ENCODE data around the gene WBP2. TPM values are rescaled to one million over a fixed set of nuclear protein-coding genes. Genes with fewer than 3 reads are reported as not detected.

Gene WBP2
- 10 to 100 TPM; 31.0 to 47.8 (median 44.5) TPM for total RNA-seq

DNA sequence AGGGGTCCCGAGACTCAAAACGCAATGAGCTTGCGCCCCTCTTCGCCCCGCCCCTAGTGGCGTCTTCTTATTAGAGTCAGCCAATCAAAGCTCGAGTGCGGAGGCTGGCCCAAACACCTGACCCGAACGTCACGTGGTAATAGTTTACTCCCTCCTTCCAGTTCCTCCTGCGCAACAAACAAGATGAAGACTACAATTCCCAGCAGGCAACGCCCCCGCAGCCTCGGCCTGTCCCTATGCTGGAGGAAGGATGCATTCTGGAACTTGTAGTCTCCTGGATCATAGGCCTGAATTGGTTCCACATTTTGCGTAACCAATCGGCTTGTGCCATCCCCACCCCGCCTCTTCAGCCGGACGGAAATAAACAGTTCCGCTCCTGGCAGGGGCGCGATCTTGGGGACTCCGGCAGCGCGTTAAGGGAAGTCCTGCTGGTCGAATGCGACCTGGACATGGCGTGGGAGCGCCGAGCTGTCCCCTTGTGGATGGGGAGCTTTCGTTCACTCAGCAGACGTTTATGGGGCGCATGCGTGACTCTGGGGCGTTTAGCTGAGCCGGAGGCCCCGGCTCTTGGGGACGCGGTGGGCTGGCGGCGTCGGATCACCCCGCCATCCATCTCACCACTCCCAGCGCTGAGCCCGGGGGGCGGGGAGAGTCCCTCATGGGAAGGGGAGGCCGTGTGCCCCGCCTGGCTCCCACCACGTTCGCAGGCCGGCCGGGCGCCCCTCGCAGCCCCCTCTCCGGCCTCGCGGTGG, at the start of gene WBP2:
Gene WBP2, minus strand, starts transcription at position 26 of the 752 bp plus-strand sequence. CDS start 38 bp downstream, outside the sequence.
- ATAC-seq: peak; percentile 91 to 93
- H3K4me3 Mint-ChIP-seq: no peak within 1 kb of the TSS
- no peaks in the 10 kb centered on the region for H3K9me3 Mint-ChIP-seq
- no peaks in the 10 kb centered on the region for H3K36me3 Mint-ChIP-seq (ENCODE audit: insufficient read depth)
- peak; percentile 96 for DNase-seq
- H3K27me3 Mint-ChIP-seq (ENCODE audit: low read depth): no peaks in the 10 kb centered on the region
- H3K4me1 Mint-ChIP-seq (ENCODE audit: low read depth): peaks cover 39% of the 10 kb centered on the region

DNA sequence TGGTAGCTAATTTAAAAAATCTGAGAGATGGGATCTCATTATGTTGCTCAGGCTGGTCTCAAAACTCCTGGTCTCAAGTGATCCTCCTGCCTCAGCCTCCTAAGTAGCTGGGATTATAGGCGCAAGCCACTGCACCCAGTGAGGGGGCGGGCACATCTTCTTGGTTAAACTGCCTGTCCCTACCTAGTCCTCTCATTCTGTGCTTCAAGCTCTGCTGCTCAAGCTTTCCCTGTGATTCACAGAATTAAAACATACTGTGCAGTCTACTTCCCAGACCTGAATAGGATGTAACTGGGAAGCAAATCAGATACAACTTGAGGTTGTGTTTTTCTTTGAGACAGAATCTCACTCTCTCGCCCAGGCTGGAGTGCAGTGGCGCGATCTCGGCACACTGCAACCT, 47.3 kb upstream of the WBP2 start:
- ATAC-seq (no peak), DNase-seq (no peak)
- no peak overlapping the region for H3K4me3 Mint-ChIP-seq
- peaks cover 11% of the 10 kb centered on the region for H3K4me1 Mint-ChIP-seq (ENCODE audit: low read depth)
- no peaks in the 10 kb centered on the region for H3K27me3 Mint-ChIP-seq (ENCODE audit: low read depth)
- H3K36me3 Mint-ChIP-seq (ENCODE audit: insufficient read depth): peaks cover 17% of the 10 kb centered on the region
- no peaks in the 10 kb centered on the region for H3K9me3 Mint-ChIP-seq

DNA sequence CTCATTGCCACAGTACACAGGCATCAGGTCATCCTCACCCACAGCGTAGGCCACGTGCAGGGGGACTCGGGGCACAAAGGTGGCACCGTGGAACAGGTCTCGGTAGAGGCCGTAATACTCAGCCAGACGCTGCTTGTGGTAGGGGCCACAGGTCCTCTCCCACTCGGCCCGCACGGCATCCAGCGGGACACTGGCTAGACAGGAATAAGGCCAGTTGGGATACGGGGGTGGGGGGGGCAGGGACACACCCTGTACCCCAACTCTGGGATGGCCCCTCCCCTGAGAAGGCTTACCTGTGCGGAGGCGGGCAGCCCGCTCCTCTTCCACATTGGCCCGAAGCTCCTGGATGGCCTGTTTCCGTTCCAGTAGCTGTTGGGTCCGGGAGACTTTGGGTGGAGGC, 46.6 kb upstream of the WBP2 start:
- H3K4me3 Mint-ChIP-seq: no peak overlapping the region
- ATAC-seq: no peak
- DNase-seq: no peak
- H3K36me3 Mint-ChIP-seq (ENCODE audit: insufficient read depth): peaks cover 18% of the 10 kb centered on the region
- peaks cover 14% of the 10 kb centered on the region for H3K4me1 Mint-ChIP-seq (ENCODE audit: low read depth)
- no peaks in the 10 kb centered on the region for H3K9me3 Mint-ChIP-seq
- no peaks in the 10 kb centered on the region for H3K27me3 Mint-ChIP-seq (ENCODE audit: low read depth)

DNA sequence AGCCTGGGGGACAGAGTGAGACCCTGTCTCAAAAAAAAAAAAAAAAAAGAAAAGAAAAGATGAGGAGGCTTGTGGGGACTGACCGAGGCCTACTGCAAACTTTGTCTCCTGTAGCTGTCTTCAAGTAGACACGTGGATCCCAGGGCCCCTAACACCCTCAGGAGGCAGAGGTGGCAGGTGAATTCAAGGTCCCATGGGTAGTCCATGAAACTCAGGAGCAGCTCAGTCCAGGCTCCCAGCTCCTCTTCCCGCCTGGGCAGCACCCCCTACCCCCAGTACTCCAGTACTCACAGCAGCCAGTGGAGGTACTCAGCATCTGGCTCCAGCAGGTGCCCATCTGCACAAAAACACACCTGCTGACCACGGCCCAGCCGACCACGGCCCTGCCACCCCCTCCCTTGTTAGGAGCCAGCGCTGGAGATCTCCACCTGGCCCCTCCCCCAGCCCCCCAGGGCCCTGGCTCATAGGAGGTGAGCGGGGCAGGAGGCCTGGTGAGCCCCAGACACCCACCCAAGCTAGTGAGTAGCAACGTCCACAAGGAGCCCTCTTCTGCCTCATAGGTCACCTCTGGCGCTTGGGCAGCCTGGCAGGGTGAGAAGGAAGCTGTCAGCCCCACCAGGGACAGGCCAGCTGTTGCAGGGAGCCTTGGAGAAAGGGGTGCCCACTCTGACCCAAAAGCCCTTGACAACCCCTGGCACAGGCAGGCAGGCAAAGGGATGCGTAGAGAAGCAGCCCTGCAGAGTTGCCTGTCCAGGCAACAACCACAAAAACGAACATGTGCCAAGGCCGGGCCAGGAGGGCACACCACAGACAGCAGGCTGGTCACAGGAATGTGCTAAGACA, 45.8 kb upstream of the WBP2 start:
- ATAC-seq: no peak
- no peak overlapping the region for H3K4me3 Mint-ChIP-seq
- peaks cover 18% of the 10 kb centered on the region for H3K36me3 Mint-ChIP-seq (ENCODE audit: insufficient read depth)
- no peaks in the 10 kb centered on the region for H3K27me3 Mint-ChIP-seq (ENCODE audit: low read depth)
- no peaks in the 10 kb centered on the region for H3K9me3 Mint-ChIP-seq
- no peak for DNase-seq
- peaks cover 10% of the 10 kb centered on the region for H3K4me1 Mint-ChIP-seq (ENCODE audit: low read depth)

DNA sequence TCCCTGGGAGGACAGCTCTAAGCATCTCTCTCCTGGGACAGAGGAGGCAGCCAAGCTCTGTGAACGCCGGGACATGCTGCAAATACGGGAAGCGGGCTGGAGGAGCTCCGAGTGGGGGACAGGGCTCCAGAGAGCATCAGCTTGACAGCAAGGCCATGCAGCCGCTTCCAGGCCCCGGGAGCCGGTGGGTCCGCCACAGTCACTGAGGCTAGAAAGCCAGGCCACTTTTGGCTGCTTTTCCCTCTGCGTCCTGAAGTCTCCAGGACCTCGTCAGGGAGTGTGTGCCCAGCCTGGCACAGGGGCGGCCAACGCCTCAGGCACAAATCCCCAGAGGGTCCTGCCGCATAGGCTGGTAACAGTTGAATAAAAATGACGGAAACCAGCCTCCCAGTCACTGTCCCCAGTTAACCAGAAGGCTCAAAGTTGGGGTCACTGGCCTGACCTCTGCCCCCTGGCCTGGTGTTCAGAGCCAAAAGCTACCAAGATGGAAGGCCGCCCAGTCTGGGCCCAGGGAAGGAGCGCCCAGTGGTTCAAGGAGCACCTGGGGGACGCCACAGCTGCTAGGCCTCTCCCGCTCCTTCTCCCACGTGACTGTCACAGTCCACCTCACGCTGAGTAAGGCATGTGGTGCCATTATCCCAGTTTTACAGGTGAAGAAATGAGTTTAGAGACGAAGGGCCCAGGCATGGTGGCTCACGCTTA, 44.8 kb upstream of the WBP2 start:
- Mint-ChIP-seq H3K36me3 (ENCODE audit: insufficient read depth) (peaks cover 18% of the 10 kb centered on the region), H3K27me3 (ENCODE audit: low read depth) (no peaks in the 10 kb centered on the region), H3K4me3 (no peak overlapping the region)

DNA sequence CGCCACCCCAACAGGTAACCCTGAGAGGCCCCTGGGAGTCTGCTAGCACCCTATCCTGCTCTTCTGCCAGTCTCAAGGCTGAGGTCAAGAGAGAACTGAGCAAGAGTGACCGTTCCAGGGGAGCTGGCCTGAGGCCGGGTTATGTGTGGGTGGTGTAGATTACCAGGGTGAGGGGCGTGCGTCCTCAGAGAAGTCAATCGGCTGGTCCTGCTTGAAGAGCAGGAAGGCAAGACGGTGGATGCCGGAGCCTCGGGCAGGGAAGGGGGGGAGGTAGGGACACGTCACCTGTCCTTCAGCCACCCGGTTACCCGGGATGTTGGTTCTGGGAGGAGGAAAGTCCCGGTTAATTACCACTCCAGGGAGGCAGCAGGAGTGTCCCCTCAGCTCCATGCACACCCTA, 44.2 kb upstream of the WBP2 start:
- H3K9me3 Mint-ChIP-seq: no peaks in the 10 kb centered on the region
- no peaks in the 10 kb centered on the region for H3K27me3 Mint-ChIP-seq (ENCODE audit: low read depth)
- H3K4me3 Mint-ChIP-seq: no peak overlapping the region
- peaks cover 18% of the 10 kb centered on the region for H3K36me3 Mint-ChIP-seq (ENCODE audit: insufficient read depth)
- peaks cover 21% of the 10 kb centered on the region for H3K4me1 Mint-ChIP-seq (ENCODE audit: low read depth)
- DNase-seq (no peak), ATAC-seq (no peak)

More for the DNA sequence above, 44.8 kb upstream of the WBP2 start:
- H3K9me3 Mint-ChIP-seq: no peaks in the 10 kb centered on the region
- no peak for ATAC-seq
- H3K4me1 Mint-ChIP-seq (ENCODE audit: low read depth): peaks cover 20% of the 10 kb centered on the region
- no peak for DNase-seq

DNA sequence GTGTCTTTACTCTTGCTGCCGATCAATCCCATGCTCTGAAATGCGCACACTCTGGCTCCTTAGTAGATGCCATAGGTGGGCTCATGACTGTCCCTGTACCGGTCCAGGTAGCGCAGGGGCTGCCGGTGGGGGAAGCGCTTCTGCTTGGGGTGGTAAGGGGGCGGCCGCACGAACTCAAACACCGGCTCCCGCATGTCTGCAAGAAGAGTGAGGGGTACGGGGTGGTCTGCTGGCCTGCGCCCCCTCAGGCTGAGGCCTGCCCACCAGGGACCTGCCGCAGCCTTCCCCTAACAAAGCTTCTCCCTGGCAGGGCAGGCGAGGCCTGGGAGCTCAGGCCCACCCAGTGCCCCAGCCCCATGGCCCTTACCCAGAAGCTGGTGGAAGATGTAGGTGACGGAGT, 43.7 kb upstream of the WBP2 start:
- no peak overlapping the region for H3K4me3 Mint-ChIP-seq

DNA sequence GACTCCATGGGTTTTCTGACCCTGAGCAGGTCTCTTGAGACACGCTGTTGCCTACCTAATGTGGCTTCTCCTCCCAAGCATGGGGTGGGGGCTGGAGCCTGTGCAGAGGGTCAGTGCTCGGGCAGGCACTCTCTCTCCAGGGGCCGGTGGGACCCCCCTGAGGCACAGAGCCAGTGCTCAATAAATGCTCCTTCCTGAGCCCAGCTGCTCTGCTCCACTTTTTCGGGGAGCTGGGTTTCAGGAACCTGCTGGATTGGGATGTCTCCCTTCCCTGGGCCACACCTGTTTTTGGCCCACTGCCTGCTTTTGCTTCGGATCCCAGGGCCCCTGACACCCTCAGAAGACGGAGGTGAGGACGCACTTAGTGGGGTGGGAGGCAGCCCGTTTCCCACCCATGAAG, 42.9 kb upstream of the WBP2 start:
- ATAC-seq: no peak
- peak overlapping the region; percentile 71 for H3K4me3 Mint-ChIP-seq
- H3K4me1 Mint-ChIP-seq (ENCODE audit: low read depth): peaks cover 25% of the 10 kb centered on the region
- H3K36me3 Mint-ChIP-seq (ENCODE audit: insufficient read depth): peaks cover 16% of the 10 kb centered on the region
- no peaks in the 10 kb centered on the region for H3K9me3 Mint-ChIP-seq
- H3K27me3 Mint-ChIP-seq (ENCODE audit: low read depth): no peaks in the 10 kb centered on the region
- no peak for DNase-seq

More for the DNA sequence above, 43.7 kb upstream of the WBP2 start:
- H3K4me1 Mint-ChIP-seq (ENCODE audit: low read depth): peaks cover 24% of the 10 kb centered on the region
- no peak for ATAC-seq
- H3K27me3 Mint-ChIP-seq (ENCODE audit: low read depth): no peaks in the 10 kb centered on the region
- no peaks in the 10 kb centered on the region for H3K9me3 Mint-ChIP-seq
- peaks cover 18% of the 10 kb centered on the region for H3K36me3 Mint-ChIP-seq (ENCODE audit: insufficient read depth)
- DNase-seq: no peak

DNA sequence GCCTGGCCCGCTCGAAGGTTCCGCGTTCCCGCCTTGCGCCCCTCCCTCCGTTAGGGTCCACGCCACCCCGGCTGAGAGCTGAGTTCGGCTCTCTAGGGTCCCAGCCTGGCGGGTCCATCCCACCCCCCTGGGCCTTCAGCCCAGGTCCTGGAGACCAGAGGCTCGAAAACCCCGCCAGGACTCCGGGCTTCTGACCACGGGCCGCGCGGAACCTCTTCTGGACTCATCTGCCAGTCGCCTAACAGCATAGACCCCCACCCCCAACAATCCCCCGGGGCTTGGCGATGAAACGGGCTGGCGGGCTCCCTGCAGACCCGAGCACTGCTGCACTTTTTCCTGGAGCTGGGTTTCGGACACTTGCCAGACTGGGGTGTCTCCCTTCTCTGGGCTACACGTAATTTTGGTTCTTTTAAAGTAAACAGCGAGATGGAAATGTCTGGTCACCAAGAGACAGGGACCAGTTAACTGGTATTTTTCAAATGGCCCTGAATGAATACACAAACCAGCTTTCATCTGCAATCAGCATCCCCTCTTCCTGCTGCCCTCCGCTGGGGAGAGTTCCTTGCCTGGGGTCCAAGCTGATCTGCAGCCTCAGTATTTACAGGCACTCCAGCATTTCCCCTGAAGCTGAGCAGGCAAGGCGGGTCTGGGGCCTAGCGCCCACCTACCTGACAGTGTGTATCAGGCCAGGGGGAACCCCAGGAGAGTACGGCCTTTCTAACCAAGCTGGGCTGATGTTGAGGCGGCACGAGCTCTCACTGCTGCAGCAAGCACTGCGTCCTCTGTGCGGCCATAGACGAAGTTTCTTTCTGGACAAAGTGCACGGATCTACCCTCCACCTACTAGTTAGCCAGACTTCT, 42.3 kb upstream of the WBP2 start:
- no peak for ATAC-seq
- H3K27me3 Mint-ChIP-seq (ENCODE audit: low read depth): no peaks in the 10 kb centered on the region
- H3K36me3 Mint-ChIP-seq (ENCODE audit: insufficient read depth): peaks cover 16% of the 10 kb centered on the region
- H3K4me1 Mint-ChIP-seq (ENCODE audit: low read depth): peaks cover 25% of the 10 kb centered on the region
- peak overlapping the region; percentile 71 for H3K4me3 Mint-ChIP-seq
- no peak for DNase-seq
- H3K9me3 Mint-ChIP-seq: no peaks in the 10 kb centered on the region

DNA sequence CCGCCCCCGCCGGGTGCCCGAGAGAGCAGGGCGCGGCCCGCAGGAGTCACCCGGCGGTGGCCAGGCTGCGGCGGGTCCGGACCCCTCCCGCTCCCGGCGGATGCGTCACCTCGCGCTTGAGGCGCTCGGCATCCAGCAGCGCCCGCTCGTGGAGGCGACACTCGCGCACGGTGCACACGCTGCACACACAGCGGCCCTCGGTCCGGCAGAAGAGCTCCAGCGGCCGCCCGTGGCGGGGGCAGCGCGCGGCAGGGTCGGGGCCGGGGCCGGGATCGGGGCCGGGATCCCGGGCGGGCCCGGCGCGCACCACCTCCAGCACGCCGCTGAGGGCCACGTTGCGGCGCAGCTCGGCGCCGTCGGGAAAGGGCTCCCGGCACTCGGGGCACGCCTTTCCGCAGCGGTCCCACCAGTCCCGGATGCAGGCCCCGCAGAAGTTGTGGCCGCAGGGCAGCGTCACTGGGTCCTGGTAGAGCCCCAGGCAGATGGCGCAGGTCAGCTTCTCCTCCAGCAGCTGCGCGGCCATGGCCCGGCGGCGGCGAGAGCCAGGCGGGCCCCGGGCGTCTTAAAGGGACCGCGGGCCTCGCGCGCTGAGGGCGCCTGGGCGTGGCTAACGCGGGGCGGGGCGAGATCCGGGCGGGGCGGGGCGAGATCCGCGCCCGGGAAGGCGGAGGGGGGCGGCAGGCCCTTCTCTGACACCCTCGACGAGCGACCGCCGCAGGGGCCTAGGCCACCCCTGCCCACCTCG, 41.5 kb upstream of the WBP2 start, which contains the start of gene TRIM65:
Gene TRIM65, minus strand, starts transcription at position 537 of the 745 bp plus-strand sequence. Its CDS starts 14 bp downstream, at position 523.
- DNase-seq (peak; percentile 74), ATAC-seq (peak; percentile 87 to 90)
- peaks cover 16% of the 10 kb centered on the region for H3K36me3 Mint-ChIP-seq (ENCODE audit: insufficient read depth)
- H3K4me1 Mint-ChIP-seq (ENCODE audit: low read depth): peaks cover 25% of the 10 kb centered on the region
- H3K4me3 Mint-ChIP-seq: peak within 1 kb of the TSS; percentile 88
- no peaks in the 10 kb centered on the region for H3K9me3 Mint-ChIP-seq
- no peaks in the 10 kb centered on the region for H3K27me3 Mint-ChIP-seq (ENCODE audit: low read depth)

DNA sequence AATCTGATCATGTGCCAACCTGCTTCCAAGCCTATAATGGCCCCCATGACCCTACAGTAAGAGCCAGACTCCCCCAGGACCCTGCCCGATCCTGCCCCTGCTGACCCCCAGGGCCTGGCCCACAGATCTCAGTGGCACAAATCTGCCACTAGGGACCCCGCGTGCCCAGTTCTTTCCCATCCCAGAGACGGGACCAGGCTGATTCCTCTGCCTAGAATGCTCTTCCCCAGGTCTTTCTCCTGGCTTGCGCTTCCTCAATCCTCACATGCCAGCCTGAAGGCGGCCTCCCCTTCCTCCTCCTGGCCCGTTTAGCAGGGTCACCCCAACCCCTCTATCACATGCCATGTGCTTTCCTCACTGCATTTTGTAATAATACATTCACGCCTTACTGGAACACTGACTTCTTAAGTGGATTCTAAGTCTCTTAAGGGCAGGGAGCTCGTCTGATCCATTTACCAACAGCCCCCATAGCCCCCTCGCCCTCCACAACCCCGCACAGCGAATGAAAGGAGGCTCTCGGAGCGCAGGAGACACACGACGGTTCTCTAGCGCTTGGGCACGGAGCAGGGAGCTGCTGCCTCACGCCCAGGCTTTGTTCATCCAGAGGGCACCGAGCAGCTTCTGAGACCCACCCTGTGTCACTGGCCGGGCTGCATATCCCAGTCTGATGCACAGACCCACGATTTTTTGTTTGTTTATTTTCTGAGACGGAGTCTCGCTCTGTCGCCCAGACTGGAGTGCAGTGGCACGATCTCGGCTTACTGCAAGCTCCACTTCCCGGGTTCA, 40.4 kb upstream of the WBP2 start:
- H3K4me3 Mint-ChIP-seq: peak overlapping the region; percentile 88
- H3K4me1 Mint-ChIP-seq (ENCODE audit: low read depth): peaks cover 25% of the 10 kb centered on the region
- no peaks in the 10 kb centered on the region for H3K9me3 Mint-ChIP-seq
- peaks cover 13% of the 10 kb centered on the region for H3K36me3 Mint-ChIP-seq (ENCODE audit: insufficient read depth)
- no peak for DNase-seq
- no peaks in the 10 kb centered on the region for H3K27me3 Mint-ChIP-seq (ENCODE audit: low read depth)
- ATAC-seq: no peak

DNA sequence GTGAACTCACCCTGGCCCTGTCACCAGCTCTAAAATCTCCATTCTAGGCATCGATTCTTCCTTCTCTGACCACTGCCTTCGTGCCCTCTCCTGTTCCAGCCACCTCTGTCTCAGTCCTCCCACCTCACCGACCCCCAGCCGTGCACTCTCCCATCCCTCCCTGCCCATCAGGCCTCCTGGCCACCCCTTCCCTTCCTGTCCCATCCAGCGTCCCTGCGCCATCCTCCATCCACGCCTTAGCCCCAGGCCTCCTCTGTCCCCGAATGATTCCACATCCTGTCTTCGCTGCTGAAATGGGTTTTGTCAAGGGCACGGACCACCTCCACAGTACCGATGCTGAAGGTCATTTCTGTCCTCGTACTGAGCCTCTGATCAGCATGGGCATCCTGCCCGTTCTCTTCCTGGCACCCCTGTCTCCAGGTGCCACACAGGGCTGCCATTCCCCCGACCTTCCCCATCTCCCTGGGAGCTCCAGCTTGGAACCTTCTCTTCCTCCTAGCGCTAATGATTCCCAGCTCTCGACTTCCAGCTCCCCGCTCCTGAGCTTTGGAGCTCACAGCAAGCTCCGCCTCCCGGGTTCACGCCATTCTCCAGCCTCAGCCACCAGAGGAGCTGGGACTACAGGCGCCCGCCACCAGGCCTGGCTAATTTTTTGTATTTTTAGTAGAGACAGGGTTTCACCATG, 39.1 kb upstream of the WBP2 start:
- H3K4me3 Mint-ChIP-seq: peak overlapping the region; percentile 60
- no peaks in the 10 kb centered on the region for H3K27me3 Mint-ChIP-seq (ENCODE audit: low read depth)
- peaks cover 28% of the 10 kb centered on the region for H3K4me1 Mint-ChIP-seq (ENCODE audit: low read depth)
- H3K36me3 Mint-ChIP-seq (ENCODE audit: insufficient read depth): peaks cover 13% of the 10 kb centered on the region
- DNase-seq (no peak), ATAC-seq (no peak)
- no peaks in the 10 kb centered on the region for H3K9me3 Mint-ChIP-seq

All from activated T-cell treated with anti-CD3 and anti-CD28 coated beads, Interleukin-2, amount 50 U/mL, for 4 hours (primary cell).